Measurements from ENCODE around the gene GBA2.

DNA sequence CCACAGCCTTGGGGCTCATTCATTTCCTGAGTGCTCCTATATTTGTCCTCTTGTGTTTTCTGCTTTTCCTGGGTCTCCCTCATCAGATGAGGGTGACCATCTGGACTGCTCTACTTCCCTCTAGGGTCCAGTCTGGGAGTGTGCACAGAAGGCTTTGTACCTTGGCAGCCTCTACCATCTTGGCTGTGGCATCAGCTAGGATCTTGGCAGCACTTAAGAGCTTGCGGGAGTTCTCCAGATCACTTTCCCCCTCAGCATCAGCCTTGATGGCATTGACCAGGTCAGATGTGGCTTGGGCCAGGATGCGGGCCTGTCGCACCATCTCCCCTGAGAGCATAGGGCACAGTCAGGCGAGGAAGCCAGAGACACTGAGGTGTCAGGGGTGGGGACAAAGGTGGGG lies 32.8 kb downstream of the GBA2 start:
- TF ChIP-seq POLR2A (IDR thresholded peaks at IDR 0.05) (no peak), POLR2AphosphoS5 (IDR thresholded peaks at IDR 0.05) (peak in 1 of 3 donors; percentile 17)
- TF ChIP-seq, protein P1, sequence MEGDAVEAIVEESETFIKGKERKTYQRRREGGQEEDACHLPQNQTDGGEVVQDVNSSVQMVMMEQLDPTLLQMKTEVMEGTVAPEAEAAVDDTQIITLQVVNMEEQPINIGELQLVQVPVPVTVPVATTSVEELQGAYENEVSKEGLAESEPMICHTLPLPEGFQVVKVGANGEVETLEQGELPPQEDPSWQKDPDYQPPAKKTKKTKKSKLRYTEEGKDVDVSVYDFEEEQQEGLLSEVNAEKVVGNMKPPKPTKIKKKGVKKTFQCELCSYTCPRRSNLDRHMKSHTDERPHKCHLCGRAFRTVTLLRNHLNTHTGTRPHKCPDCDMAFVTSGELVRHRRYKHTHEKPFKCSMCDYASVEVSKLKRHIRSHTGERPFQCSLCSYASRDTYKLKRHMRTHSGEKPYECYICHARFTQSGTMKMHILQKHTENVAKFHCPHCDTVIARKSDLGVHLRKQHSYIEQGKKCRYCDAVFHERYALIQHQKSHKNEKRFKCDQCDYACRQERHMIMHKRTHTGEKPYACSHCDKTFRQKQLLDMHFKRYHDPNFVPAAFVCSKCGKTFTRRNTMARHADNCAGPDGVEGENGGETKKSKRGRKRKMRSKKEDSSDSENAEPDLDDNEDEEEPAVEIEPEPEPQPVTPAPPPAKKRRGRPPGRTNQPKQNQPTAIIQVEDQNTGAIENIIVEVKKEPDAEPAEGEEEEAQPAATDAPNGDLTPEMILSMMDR (IDR thresholded peaks at IDR 0.05): peak in 3 of 7 experiments; percentile 9 to 35 (median 33)
